ENCODE measurements around the gene ANO4.

Gene ANO4

DNA sequence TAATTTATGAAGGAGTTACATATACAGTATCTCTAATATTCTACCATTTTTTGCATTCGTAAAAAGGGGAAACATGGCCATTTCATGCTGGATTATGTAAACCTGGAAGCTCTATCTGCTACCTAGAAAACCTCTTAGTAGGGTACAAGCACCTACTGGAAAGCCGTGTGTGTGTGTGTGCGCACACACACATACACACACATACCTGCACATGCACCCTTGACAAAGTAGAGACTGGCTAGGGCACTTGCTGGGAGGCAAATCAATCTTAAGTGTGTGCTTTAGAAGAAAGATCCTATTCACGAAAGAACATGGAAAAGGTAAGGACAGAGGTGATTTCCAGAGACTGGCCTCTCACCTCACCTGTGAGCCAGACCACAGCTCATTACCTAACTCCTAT is 224.6 kb downstream of the ANO4 start:
- no peaks in the 10 kb centered on the region for H3K36me3 ChIP-seq (ENCODE audit: low read depth)
- TF ChIP-seq, protein P1, sequence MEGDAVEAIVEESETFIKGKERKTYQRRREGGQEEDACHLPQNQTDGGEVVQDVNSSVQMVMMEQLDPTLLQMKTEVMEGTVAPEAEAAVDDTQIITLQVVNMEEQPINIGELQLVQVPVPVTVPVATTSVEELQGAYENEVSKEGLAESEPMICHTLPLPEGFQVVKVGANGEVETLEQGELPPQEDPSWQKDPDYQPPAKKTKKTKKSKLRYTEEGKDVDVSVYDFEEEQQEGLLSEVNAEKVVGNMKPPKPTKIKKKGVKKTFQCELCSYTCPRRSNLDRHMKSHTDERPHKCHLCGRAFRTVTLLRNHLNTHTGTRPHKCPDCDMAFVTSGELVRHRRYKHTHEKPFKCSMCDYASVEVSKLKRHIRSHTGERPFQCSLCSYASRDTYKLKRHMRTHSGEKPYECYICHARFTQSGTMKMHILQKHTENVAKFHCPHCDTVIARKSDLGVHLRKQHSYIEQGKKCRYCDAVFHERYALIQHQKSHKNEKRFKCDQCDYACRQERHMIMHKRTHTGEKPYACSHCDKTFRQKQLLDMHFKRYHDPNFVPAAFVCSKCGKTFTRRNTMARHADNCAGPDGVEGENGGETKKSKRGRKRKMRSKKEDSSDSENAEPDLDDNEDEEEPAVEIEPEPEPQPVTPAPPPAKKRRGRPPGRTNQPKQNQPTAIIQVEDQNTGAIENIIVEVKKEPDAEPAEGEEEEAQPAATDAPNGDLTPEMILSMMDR (IDR thresholded peaks at IDR 0.05; ENCODE audit: poor library complexity, severe bottlenecking), result no peak
- DNase-seq (ENCODE audit: low spot score) (no peak), ATAC-seq (ENCODE audit: low read depth) (no peak)
- peaks cover 53% of the 10 kb centered on the region for H3K4me1 ChIP-seq (ENCODE audit: insufficient read depth, poor library complexity, severe bottlenecking)
- H3K27ac ChIP-seq (ENCODE audit: poor library complexity, severe bottlenecking), result peak overlapping the region; percentile 98
- H3K27me3 ChIP-seq (ENCODE audit: insufficient read depth, poor library complexity, severe bottlenecking), result no peaks in the 10 kb centered on the region
- H3K4me3 ChIP-seq (ENCODE audit: severe bottlenecking), result no peak overlapping the region
- no peaks in the 10 kb centered on the region for H3K9me3 ChIP-seq (ENCODE audit: severe bottlenecking)

DNA sequence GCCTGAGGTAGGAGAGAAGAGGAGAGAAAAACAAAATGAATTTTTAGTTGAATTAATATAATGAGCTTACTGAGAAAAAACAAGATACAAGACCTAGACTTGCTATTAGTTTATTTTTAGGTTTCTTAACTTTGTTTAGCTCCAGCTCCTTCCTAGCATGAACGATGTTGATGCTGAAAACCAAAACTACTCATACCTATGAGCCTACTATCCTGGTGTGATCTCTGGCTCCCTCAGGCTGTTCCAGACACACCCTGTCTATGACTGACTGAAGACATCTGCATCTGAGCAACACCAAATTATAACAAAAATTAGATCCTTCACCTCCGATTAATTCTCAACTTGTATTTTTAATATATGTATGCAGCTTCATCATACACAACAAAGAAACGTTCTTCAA is 225.1 kb downstream of the ANO4 start:
- H3K4me1 ChIP-seq (ENCODE audit: insufficient read depth, poor library complexity, severe bottlenecking), result peaks cover 53% of the 10 kb centered on the region
- TF ChIP-seq, protein P1 (IDR thresholded peaks at IDR 0.05; ENCODE audit: poor library complexity, severe bottlenecking), result peak; percentile 19
- no peaks in the 10 kb centered on the region for H3K36me3 ChIP-seq (ENCODE audit: low read depth)
- H3K27ac ChIP-seq (ENCODE audit: poor library complexity, severe bottlenecking), result peak overlapping the region; percentile 98
- ATAC-seq (ENCODE audit: low read depth), result peak; percentile 56; the same call in 2 of the 3 replicates
- DNase-seq (ENCODE audit: low spot score), result no peak
- no peaks in the 10 kb centered on the region for H3K27me3 ChIP-seq (ENCODE audit: insufficient read depth, poor library complexity, severe bottlenecking)
- no peak overlapping the region for H3K4me3 ChIP-seq (ENCODE audit: severe bottlenecking)
- H3K9me3 ChIP-seq (ENCODE audit: severe bottlenecking), result no peaks in the 10 kb centered on the region

DNA sequence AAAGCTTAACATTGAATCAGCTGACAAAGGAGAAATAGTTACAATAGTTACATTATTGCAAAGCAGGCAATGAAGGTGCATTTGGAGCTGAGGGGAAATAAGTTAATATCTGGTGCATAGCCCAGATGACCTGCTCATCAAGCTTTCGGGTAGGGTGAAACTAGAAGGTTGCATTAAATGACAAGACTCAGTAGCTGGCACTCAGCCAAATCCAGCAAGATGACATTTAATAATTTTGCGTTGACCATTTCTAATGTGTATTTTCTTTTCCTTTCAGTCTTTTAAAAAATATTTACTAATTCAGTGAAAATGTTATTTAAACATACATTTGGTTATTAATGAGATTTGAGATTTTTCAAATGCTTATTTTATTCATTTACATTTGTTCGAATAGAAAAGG is 226.9 kb downstream of the ANO4 start:
- no peak for DNase-seq (ENCODE audit: low spot score)
- no peak overlapping the region for H3K4me3 ChIP-seq (ENCODE audit: severe bottlenecking)
- TF ChIP-seq, protein P1 (IDR thresholded peaks at IDR 0.05; ENCODE audit: poor library complexity, severe bottlenecking), result no peak
- no peaks in the 10 kb centered on the region for H3K36me3 ChIP-seq (ENCODE audit: low read depth)
- peaks cover 53% of the 10 kb centered on the region for H3K4me1 ChIP-seq (ENCODE audit: insufficient read depth, poor library complexity, severe bottlenecking)
- H3K27me3 ChIP-seq (ENCODE audit: insufficient read depth, poor library complexity, severe bottlenecking), result no peaks in the 10 kb centered on the region
- no peaks in the 10 kb centered on the region for H3K9me3 ChIP-seq (ENCODE audit: severe bottlenecking)
- no peak for ATAC-seq (ENCODE audit: low read depth)
- H3K27ac ChIP-seq (ENCODE audit: poor library complexity, severe bottlenecking), result peak overlapping the region; percentile 98

DNA sequence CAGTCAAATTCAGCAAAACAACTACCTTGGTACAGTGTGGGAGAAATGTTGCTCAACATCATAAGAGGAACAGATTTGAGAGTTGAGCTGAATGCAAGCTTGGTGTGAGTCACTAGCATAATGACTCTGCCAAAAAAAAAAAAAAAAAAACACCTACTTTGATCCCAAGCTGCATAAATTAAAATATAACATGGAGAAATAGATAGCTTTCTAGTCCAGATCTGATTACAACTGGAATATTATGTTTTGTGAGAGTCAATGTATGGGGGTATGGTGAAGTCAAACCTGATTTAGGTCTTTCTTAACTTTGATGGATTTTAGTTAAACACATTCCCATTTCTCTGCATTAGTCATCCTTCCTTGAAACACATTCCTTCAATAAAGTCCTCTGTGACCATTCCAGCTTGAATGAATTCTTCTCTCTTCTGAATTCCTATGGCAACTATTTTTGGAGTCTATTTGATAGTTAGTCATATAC is 227.4 kb downstream of the ANO4 start:
- H3K27me3 ChIP-seq (ENCODE audit: insufficient read depth, poor library complexity, severe bottlenecking), result no peaks in the 10 kb centered on the region
- H3K36me3 ChIP-seq (ENCODE audit: low read depth), result no peaks in the 10 kb centered on the region
- TF ChIP-seq, protein P1 (IDR thresholded peaks at IDR 0.05; ENCODE audit: poor library complexity, severe bottlenecking), result no peak
- no peak overlapping the region for H3K4me3 ChIP-seq (ENCODE audit: severe bottlenecking)
- H3K9me3 ChIP-seq (ENCODE audit: severe bottlenecking), result no peaks in the 10 kb centered on the region
- ATAC-seq (ENCODE audit: low read depth) (peak; percentile 67), DNase-seq (ENCODE audit: low spot score) (no peak)
- peak overlapping the region; percentile 98 for H3K27ac ChIP-seq (ENCODE audit: poor library complexity, severe bottlenecking)
- peaks cover 53% of the 10 kb centered on the region for H3K4me1 ChIP-seq (ENCODE audit: insufficient read depth, poor library complexity, severe bottlenecking)

DNA sequence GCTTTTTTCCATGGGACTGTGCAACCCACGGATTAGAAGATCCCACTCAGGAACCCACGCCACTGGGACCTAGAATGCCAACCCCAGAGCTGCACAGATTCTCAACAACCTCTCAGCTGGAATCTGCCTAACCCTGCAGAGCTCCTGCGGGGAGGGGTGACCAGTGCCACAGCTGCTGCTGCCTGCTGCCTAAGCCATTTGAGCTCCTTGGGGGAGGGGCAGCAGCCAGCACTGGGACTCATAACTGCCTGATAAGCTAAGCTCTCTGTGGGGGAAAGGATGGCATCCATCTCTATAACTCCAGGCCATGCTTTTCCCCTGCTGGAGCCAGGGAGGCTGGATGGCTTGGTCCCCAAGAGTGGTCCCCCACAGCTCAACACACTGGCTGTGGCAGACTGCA is 232.6 kb downstream of the ANO4 start:
- no peak overlapping the region for H3K27ac ChIP-seq (ENCODE audit: poor library complexity, severe bottlenecking)
- TF ChIP-seq, protein P1 (IDR thresholded peaks at IDR 0.05; ENCODE audit: poor library complexity, severe bottlenecking), result no peak
- ATAC-seq (ENCODE audit: low read depth), result no peak
- H3K4me3 ChIP-seq (ENCODE audit: severe bottlenecking), result no peak overlapping the region
- H3K27me3 ChIP-seq (ENCODE audit: insufficient read depth, poor library complexity, severe bottlenecking), result no peaks in the 10 kb centered on the region
- no peaks in the 10 kb centered on the region for H3K9me3 ChIP-seq (ENCODE audit: severe bottlenecking)
- no peak for DNase-seq (ENCODE audit: low spot score)
- no peaks in the 10 kb centered on the region for H3K36me3 ChIP-seq (ENCODE audit: low read depth)
- H3K4me1 ChIP-seq (ENCODE audit: insufficient read depth, poor library complexity, severe bottlenecking), result peaks cover 8% of the 10 kb centered on the region

Measured in RWPE2 (cell line).